OCI-LY3 (cell line): ENCODE data around the gene RIN3.

Experiments used
- EZH2phosphoT487 ChIP-seq: fragments of 200-600 bp; shearing (Covaris generic); IDR thresholded peaks from 2 replicates; pipeline ENCODE4 v1.6.1; 2018; ENCODE audit warnings: antibody characterized with exemption, mixed run types, low read depth
- TF ChIP-seq, protein P1 (sequence below): fragments of 200-600, 300-600 bp; sonication (generic); IDR thresholded peaks from 2 replicates; pipeline ENCODE4 v1.5.1; 2014; ENCODE audit warnings: antibody characterized with exemption, low read length, low read depth

DNA sequence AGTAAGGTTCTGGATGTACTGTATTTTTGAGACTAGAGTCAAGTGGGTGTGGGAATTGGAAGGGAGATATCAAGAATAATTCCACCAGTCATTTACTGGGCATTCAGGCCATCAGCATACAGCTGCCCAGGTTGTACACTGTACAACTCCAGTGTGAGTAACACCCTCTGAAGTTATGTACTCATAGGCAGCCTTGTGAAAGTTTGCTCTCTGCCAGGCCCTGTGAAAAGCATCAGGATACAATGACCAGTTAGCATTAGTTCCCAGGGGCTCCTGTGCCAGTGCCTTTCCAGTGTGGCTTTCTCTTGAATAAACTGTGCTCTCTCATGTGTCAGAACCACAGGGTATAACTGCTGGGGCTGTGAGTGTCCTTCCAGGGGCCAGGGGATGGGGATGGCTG lies 145.1 kb downstream of the RIN3 start:
- TF ChIP-seq, protein P1, sequence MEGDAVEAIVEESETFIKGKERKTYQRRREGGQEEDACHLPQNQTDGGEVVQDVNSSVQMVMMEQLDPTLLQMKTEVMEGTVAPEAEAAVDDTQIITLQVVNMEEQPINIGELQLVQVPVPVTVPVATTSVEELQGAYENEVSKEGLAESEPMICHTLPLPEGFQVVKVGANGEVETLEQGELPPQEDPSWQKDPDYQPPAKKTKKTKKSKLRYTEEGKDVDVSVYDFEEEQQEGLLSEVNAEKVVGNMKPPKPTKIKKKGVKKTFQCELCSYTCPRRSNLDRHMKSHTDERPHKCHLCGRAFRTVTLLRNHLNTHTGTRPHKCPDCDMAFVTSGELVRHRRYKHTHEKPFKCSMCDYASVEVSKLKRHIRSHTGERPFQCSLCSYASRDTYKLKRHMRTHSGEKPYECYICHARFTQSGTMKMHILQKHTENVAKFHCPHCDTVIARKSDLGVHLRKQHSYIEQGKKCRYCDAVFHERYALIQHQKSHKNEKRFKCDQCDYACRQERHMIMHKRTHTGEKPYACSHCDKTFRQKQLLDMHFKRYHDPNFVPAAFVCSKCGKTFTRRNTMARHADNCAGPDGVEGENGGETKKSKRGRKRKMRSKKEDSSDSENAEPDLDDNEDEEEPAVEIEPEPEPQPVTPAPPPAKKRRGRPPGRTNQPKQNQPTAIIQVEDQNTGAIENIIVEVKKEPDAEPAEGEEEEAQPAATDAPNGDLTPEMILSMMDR: no peak
- TF ChIP-seq EZH2phosphoT487: no peak
